AG04450 (cell line): ENCODE results near the gene SELENBP1. TPM values are rescaled to one million over a fixed set of nuclear protein-coding genes. Genes with fewer than 3 reads are reported as not detected.

Experiments used
- CTCF ChIA-PET: fragments of 300-600, 350-600 bp; formaldehyde crosslinking; extraction: SDS; loops from one replicate; lab custom pipeline; 2022; ENCODE audit warnings: antibody characterized with exemption, inconsistent platforms; lab: Charles Lee
- POLR2A ChIA-PET: fragments of 350-600 bp; formaldehyde crosslinking; extraction: SDS; loops from one replicate; lab custom pipeline; 2021; ENCODE audit warnings: antibody characterized with exemption, inconsistent platforms; lab: Yijun Ruan, JAX
- DNase-seq: peaks from one replicate; pipeline ENCODE4 v3.0.0-alpha.2; 2011; ENCODE audit warnings: low read depth, low spot score
- H3K27ac ChIP-seq: one replicate; pipeline ENCODE4 v1.5.1; 2012; ENCODE audit warnings: low read depth, low read length, control low read depth
- H3K27me3 ChIP-seq: one replicate; pipeline ENCODE4 v1.6.0; 2012; ENCODE audit warnings: low read length; ENCODE audit not compliant: control insufficient read depth, insufficient read depth
- H3K4me3 ChIP-seq: 2 replicates; pipeline ENCODE4 v1.5.1; 2011; ENCODE audit warnings: mild to moderate bottlenecking, low read depth, low read length, control low read depth
- H3K9me3 ChIP-seq: 2 replicates; pipeline ENCODE4 v1.5.1; 2012; ENCODE audit warnings: low read length; ENCODE audit not compliant: control insufficient read depth, insufficient read depth
- CTCF ChIP-seq: IDR thresholded peaks from 2 replicates; pipeline ENCODE4 v1.5.1; 2011; ENCODE audit warnings: low read depth, low read length, control low read depth, inconsistent platforms
- polyA plus RNA-seq: library from polyadenylated mRNA; depleted of rRNA; stranded (reverse); fragments of >200 nt; gene quantifications from 2 replicates; pipeline ENCODE4 v1.2.3, GENCODE V29; 2011

The SELENBP1 gene
- polyA plus RNA-seq, 1 experiment: 85.0 TPM

GRCh38 chr1:151334822-151335221 lies 37.7 kb downstream of the SELENBP1 start:
- TF ChIP-seq CTCF: no peak
- CTCF ChIA-PET: no interaction called here
- POLR2A ChIA-PET: interaction anchor here (0.6 kb wide), 1 partner anchor 74 kb away, joined by 3 read pairs; no protein-coding TSS in a partner anchor

GRCh38 chr1:151327903-151328674 lies 44.4 kb downstream of the SELENBP1 start:
- no peak for DNase-seq
- CTCF ChIA-PET: interaction anchor here (1.1 to 14.1 kb wide), 2 partner anchors 12 to 27 kb away, joined by 3 to 199 read pairs; no protein-coding TSS in a partner anchor
- Histone ChIP-seq H3K9me3 (no peaks in the 10 kb centered on the region), H3K27ac (peak overlapping the region; percentile 62), H3K4me3 (peak overlapping the region; percentile 59), H3K27me3 (no peaks in the 10 kb centered on the region)
- TF ChIP-seq CTCF: no peak
- POLR2A ChIA-PET: interaction anchor here (0.6 to 4.2 kb wide), 9 partner anchors 12 to 74 kb away, joined by 3 to 45 read pairs (median 4); partner anchors contain the start of genes PSMB4 and PSMD4

More at GRCh38 chr1:151334822-151335221, 37.7 kb downstream of the SELENBP1 start:
- no peak overlapping the region for H3K4me3 ChIP-seq
- H3K27ac ChIP-seq: no peak overlapping the region
- H3K9me3 ChIP-seq: no peaks in the 10 kb centered on the region
- no peak for DNase-seq
- no peaks in the 10 kb centered on the region for H3K27me3 ChIP-seq

- ChIA-PET POLR2A (interaction anchor here (0.6 to 4.2 kb wide), 13 partner anchors 9 to 73 kb away, joined by 3 to 45 read pairs (median 4); partner anchors contain the start of genes PSMB4 and PSMD4), CTCF (interaction anchor here (0.6 to 14.1 kb wide), 7 partner anchors 9 to 224 kb away, joined by 3 to 199 read pairs (median 4); no protein-coding TSS in a partner anchor)
- H3K27ac ChIP-seq: peak within 1 kb of the TSS; percentile 95
- H3K4me3 ChIP-seq: peak within 1 kb of the TSS; percentile 84
- TF ChIP-seq CTCF: no peak
- H3K27me3 ChIP-seq: no peaks in the 10 kb centered on the region
- DNase-seq: peak; percentile 93
- no peaks in the 10 kb centered on the region for H3K9me3 ChIP-seq
These were observed 45.1 kb downstream of the SELENBP1 start, which contains the start of gene PI4KB for GRCh38 chr1:151327223-151327902. Gene PI4KB (minus strand): TSS chr1:151327416. CDS start chr1:151316481, 10,935 bp downstream.

GRCh38 chr1:151326619-151327222 lies 45.8 kb downstream of the SELENBP1 start:
- H3K27me3 ChIP-seq: no peaks in the 10 kb centered on the region
- no peak for TF ChIP-seq CTCF
- DNase-seq: no peak
- H3K27ac ChIP-seq: peak overlapping the region; percentile 95
- POLR2A ChIA-PET: interaction anchor here (0.6 to 4.2 kb wide), 9 partner anchors 9 to 72 kb away, joined by 3 to 45 read pairs (median 4); partner anchors contain the start of gene PSMB4
- CTCF ChIA-PET: interaction anchor here (0.6 to 14.1 kb wide), 6 partner anchors 9 to 224 kb away, joined by 3 to 199 read pairs (median 4); no protein-coding TSS in a partner anchor
- peak overlapping the region; percentile 84 for H3K4me3 ChIP-seq
- H3K9me3 ChIP-seq: no peaks in the 10 kb centered on the region
